AG10803 (cell line): ENCODE results near the gene MAP2K1.

Source experiments
- DNase-seq: peaks from one replicate; pipeline ENCODE4 v3.0.0; 2010; ENCODE audit warnings: low read depth
- H3K4me3 ChIP-seq: 2 replicates; pipeline ENCODE4 v1.5.1; 2011; ENCODE audit warnings: mild to moderate bottlenecking, low read length, control low read depth
- TF ChIP-seq, protein P1 (sequence below): conservative IDR thresholded peaks from 2 replicates; pipeline ENCODE4 v1.5.1; 2011; ENCODE audit warnings: mild to moderate bottlenecking, low read length, control low read depth, inconsistent platforms

MAP2K1 gene

DNA sequence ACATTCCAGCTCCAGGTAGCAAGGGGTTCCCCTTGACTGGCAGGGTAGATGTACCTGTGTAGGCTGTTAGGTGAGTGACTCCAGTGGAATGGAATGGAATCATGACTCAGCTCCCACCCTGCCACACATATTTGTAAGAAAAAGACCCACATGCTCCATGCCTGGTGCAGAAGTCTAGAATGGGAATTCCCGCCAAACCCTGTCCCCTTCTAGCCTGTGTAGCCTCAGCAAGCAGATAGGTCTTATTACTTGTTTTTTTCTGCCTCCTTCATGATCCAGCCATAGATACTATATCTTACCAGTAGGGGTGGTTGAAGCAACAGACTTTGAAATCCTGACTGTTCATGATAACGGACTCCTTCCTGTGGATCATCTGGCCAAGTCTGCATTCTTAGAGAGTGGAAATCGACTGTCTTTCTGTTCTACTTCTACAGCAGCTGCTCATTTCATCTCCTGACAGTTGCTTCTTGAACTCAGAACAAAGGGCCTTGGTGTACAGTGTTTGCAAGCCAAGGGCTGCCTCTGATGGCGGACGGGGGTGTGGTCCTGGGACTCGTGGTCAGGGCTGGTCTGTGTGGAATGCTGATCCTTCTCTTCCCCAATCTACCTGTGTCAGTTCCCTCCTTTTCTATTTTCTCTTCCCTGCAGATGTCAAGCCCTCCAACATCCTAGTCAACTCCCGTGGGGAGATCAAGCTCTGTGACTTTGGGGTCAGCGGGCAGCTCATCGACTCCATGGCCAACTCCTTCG, 94.6 kb downstream of the MAP2K1 start:
- TF ChIP-seq, protein P1, sequence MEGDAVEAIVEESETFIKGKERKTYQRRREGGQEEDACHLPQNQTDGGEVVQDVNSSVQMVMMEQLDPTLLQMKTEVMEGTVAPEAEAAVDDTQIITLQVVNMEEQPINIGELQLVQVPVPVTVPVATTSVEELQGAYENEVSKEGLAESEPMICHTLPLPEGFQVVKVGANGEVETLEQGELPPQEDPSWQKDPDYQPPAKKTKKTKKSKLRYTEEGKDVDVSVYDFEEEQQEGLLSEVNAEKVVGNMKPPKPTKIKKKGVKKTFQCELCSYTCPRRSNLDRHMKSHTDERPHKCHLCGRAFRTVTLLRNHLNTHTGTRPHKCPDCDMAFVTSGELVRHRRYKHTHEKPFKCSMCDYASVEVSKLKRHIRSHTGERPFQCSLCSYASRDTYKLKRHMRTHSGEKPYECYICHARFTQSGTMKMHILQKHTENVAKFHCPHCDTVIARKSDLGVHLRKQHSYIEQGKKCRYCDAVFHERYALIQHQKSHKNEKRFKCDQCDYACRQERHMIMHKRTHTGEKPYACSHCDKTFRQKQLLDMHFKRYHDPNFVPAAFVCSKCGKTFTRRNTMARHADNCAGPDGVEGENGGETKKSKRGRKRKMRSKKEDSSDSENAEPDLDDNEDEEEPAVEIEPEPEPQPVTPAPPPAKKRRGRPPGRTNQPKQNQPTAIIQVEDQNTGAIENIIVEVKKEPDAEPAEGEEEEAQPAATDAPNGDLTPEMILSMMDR, result no peak
- no peak for DNase-seq
- no peak overlapping the region for H3K4me3 ChIP-seq

DNA sequence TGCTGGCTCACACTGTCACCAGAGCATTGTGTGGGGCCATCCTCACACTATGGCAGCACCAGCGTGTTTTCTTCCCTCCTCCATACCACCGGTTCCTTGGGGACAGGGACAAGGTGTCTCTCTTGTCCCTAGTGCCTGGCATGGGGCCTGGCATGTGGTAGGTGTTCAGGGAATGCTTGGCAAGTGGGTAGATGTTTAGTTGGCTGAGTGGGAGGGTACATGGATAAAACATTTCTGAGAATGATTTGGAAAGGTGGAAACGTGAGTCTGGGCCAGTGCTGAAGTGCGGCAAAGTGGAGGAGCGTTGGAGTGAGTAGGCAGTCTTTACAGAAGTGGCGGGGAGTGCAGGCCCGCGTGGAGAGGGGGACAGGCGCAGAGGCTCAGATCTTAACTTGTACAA, 95.8 kb downstream of the MAP2K1 start:
- TF ChIP-seq, protein P1, result no peak
- H3K4me3 ChIP-seq, result no peak overlapping the region
- DNase-seq, result no peak

DNA sequence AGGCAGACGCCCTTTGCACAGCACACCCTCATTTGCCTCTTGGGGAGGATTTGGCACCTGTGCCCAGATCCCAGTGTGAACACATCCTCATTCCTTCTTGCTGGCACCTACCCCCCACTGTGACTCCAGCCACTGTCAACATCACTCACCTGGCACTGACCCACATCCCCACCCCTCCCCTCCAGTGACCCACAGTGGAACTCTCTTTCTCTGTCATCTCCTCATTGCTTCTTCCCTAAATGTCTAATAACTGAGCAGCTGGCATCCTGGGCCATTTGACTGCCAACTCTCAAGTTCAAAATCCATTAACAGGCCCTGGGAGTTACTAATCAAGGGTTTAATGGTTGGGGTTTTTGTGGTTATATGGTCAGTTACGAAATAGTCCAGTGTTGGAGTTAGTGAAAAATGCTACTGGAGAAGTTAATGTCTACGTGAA, 96.4 kb downstream of the MAP2K1 start:
- H3K4me3 ChIP-seq, result no peak overlapping the region
- peak; percentile 88 for DNase-seq
- TF ChIP-seq, protein P1, result no peak

DNA sequence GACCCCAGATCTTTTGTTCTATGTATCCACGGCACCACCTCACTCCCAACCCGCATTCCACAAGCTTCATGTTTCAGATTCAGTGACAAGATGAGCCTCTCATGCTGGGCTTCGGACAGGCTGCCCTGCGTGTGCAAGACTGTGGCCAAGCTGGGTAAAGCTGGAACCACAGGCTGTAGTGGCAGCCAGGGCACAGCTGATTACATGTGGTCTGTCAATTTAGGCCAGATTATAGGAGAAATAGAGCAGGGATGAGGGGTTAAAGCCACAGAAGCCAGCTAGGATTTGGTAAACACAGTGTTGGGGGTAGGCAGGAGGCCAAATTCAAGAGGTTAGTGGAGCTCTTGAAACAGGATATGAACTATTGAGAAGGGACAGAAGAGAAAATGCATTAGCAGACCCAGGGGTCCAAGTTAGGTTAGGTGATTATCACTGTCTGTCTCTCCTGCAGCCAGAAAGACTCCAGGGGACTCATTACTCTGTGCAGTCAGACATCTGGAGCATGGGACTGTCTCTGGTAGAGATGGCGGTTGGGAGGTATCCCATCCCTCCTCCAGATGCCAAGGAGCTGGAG, 97.9 kb downstream of the MAP2K1 start:
- no peak for DNase-seq
- TF ChIP-seq, protein P1, result no peak
- no peak overlapping the region for H3K4me3 ChIP-seq

DNA sequence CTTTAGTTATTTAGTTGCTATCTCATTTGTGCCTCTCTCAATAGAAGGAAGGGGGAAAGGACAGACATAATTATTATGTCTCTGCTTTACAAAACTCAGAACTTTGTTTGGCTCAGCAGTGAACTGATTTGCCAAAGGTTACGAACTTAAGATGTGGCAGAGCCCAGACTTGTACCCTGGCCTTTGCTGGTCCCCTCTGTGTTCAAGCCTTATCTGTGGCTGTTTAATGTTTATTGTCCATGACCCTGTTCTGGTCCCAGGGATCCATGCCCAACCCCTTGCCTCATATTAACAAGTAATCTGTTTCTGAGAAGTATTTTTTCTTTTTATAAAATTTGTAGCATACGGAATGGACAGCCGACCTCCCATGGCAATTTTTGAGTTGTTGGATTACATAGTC, 100.2 kb downstream of the MAP2K1 start:
- TF ChIP-seq, protein P1, result no peak
- no peak overlapping the region for H3K4me3 ChIP-seq
- DNase-seq, result no peak

DNA sequence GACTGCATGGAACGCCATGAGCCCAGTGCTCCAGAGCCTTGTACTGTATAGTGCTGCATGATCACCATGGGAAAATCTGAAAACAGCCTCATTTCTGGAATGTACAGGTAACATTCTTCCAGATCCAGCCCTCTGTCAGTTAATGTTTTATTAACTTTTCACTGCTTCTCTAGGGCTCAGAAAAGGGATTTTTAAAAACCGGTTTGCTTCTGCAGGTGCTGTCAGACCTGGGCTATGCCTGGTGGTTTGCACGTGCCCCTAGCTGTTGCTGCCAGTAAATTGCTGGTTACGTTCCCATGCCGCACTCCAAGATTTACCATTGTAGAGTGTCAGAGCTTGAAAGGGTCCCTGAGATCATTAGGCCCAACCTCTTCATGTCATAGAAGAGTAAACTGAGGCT, 101.8 kb downstream of the MAP2K1 start:
- DNase-seq, result no peak
- TF ChIP-seq, protein P1, result no peak
- no peak overlapping the region for H3K4me3 ChIP-seq

DNA sequence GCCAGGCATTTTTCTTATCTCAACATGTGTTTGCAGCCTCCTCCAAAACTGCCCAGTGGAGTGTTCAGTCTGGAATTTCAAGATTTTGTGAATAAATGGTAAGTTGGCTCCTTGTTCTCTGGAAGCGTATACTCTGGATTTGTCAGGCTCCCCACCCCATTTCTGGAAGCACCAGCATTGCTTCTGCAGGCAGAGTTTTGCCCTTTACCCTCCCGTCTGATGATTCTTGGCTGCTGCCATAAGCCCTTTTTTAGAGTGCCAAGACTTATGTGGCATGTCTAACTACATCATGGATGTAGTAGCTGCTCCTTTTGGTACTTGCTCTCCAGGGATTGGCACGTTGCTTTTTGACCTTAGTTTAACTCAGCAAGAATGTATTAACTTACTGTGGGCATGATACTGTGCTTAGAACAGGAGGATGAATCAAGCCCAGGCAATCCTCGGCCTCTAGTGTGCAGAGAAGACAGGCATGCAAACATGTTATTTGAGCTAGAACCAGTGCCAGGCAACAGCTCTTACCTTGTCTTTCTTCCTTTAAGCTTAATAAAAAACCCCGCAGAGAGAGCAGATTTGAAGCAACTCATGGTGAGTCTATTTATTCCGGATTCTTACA, 102.6 kb downstream of the MAP2K1 start:
- H3K4me3 ChIP-seq, result no peak overlapping the region
- TF ChIP-seq, protein P1, result no peak
- no peak for DNase-seq
